ACC112 (cell line): Measurements from ENCODE around the gene KCNN3.

Source experiments
- H2AFZ ChIP-seq: fragments of 200-600 bp; sonication (generic); one replicate; pipeline ENCODE4 v1.6.0; 2017; ENCODE audit warnings: antibody characterized with exemption, low read length; ENCODE audit not compliant: unreplicated experiment
- H3K27ac ChIP-seq: fragments of 200-600 bp; sonication (generic); 2 replicates; pipeline ENCODE4 v1.5.1; 2014; ENCODE audit warnings: low read depth, mild to moderate bottlenecking, antibody characterized with exemption, low read length, moderate library complexity
- H3K27me3 ChIP-seq: fragments of 200-600 bp; sonication (generic); 2 replicates; pipeline ENCODE4 v1.6.1; 2014; ENCODE audit warnings: mild to moderate bottlenecking, antibody characterized with exemption, low read length, moderate library complexity, mixed read lengths; ENCODE audit not compliant: insufficient read depth
- H3K36me3 ChIP-seq: fragments of 200-600 bp; sonication (generic); 2 replicates; pipeline ENCODE4 v1.6.1; 2016; ENCODE audit warnings: mild to moderate bottlenecking, antibody characterized with exemption, low read length, moderate library complexity, mixed read lengths; ENCODE audit not compliant: insufficient read depth
- H3K4me1 ChIP-seq: fragments of 200-600 bp; sonication (generic); one replicate; pipeline ENCODE4 v1.6.1; 2016; ENCODE audit warnings: low read length, mixed read lengths; ENCODE audit not compliant: insufficient read depth, unreplicated experiment, control insufficient read depth
- H3K4me3 ChIP-seq: fragments of 200-600 bp; sonication (generic); 2 replicates; pipeline ENCODE4 v1.5.1; 2014; ENCODE audit warnings: mild to moderate bottlenecking, low read depth, low read length
- H3K79me2 ChIP-seq: fragments of 200-600 bp; sonication (generic); one replicate; pipeline ENCODE4 v1.6.0; 2016; ENCODE audit warnings: low read length; ENCODE audit not compliant: control insufficient read depth, unreplicated experiment, insufficient read depth

Gene KCNN3

DNA sequence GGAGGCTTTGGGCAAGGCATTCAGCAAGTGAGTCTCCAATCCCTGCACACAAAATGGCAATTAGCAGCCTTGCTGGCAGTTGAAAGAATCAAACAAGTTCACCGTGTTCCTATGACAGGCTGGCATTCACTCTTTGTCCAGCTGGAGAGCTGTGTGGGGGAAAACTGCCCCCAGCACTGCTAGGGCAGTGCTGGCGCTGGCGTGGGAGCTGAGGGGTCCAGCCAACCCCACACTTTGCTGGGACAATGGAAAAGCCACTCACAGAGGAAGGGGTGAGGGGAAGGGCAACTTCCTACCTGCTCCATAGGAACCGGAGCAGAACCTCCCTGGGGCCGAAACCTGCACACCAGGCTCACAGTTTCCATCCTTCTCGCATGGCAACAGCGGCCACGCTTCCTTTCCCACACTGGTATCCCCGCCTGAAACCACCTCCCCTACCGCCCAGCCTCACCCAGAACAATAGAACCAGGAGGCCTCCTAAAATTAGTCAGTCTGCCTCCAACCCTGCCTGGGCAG is 26.7 kb upstream of the KCNN3 start:
- Histone ChIP-seq H3K27me3 (peaks cover 15% of the 10 kb centered on the region), H3K4me1 (no peaks in the 10 kb centered on the region), H3K36me3 (no peaks in the 10 kb centered on the region), H2AFZ (no peak overlapping the region), H3K27ac (no peak overlapping the region), H3K79me2 (no peaks in the 10 kb centered on the region), H3K4me3 (no peak overlapping the region)

GRCh38 chr1:154895798-154896197 is 25.7 kb upstream of the KCNN3 start:
- H3K4me1 ChIP-seq, result no peaks in the 10 kb centered on the region
- H2AFZ ChIP-seq, result no peak overlapping the region
- no peaks in the 10 kb centered on the region for H3K79me2 ChIP-seq
- H3K27me3 ChIP-seq, result peaks cover 22% of the 10 kb centered on the region
- H3K4me3 ChIP-seq, result no peak overlapping the region
- H3K36me3 ChIP-seq, result no peaks in the 10 kb centered on the region
- no peak overlapping the region for H3K27ac ChIP-seq

DNA sequence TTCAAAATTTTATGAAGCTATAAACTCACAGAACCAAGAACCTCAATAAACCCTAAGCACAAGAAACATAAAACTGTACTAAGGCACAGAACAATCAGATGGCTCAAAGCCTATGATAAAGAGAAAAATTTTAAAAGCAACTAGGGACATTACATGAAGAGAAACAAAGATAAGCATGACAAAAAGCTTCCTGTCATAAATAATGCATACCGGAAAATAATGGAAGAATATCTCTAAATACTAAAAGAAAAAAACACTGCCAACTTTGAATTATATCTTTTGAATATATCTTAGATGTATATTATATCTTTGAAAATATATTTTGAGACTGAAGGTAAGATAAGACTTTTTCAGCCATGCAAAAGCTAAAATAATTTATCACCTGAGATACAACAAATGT is 21.4 kb upstream of the KCNN3 start:
- Histone ChIP-seq H3K4me3 (no peak overlapping the region), H3K27ac (no peak overlapping the region), H3K79me2 (no peaks in the 10 kb centered on the region), H3K4me1 (no peaks in the 10 kb centered on the region), H3K27me3 (peaks cover 48% of the 10 kb centered on the region), H3K36me3 (no peaks in the 10 kb centered on the region), H2AFZ (no peak overlapping the region)

DNA sequence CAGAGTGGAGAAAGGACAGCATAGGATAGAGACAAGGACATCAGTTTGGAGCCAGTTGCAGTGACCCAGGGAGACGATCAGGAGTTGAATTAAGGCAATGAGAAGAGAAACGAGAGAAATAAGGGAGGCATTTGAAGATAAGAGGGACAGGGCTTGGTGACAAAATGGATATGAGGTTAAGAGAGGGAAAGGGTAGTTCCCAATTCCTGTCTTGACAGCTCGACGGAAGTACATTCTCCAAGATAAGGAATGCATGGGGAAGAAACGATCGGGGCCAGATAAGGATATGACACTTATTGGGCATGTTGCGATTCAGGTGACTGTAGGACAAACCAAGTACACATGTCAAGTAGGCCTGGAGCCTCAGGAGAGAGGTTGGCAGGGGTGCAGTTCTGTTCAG is 18.7 kb upstream of the KCNN3 start:
- Histone ChIP-seq H3K36me3 (no peaks in the 10 kb centered on the region), H3K4me3 (no peak overlapping the region), H3K27me3 (peaks cover 33% of the 10 kb centered on the region), H3K4me1 (no peaks in the 10 kb centered on the region), H3K27ac (no peak overlapping the region), H3K79me2 (no peaks in the 10 kb centered on the region), H2AFZ (no peak overlapping the region)

DNA sequence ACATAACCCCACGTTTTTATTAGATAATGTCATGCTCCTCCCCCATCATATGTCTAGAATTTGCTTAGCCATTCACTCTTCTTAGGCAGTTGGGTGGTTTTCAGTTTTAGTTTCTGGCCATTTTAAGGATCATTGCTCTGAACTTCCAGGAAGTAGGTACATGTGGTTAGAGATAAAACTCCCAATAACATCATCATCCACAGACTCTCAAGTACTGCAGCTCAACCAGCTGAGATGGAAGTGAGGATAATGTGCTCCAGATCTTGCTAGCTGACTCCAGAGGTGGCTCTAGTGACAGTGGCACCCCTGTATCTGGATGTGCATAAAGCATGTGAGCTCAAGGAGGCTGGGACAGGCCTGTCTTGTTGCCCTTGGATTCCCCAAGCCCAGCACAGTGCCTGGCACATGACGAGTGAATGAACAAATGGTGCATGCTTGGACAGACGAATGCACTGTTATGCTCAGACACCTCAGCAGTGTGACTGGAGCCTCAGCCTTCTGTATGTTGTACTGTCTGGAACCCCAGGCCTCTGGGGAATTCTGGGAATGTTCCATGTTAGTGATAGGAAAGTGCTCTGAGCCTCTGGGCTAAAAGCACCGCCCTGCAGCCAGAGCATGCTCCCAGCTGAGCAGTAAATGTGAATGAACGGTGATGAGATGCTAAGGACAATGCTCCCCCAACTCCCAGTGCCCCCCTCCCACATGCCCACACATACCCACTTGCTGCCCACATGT is 16.4 kb upstream of the KCNN3 start:
- Histone ChIP-seq H3K27ac (no peak overlapping the region), H2AFZ (no peak overlapping the region)

DNA sequence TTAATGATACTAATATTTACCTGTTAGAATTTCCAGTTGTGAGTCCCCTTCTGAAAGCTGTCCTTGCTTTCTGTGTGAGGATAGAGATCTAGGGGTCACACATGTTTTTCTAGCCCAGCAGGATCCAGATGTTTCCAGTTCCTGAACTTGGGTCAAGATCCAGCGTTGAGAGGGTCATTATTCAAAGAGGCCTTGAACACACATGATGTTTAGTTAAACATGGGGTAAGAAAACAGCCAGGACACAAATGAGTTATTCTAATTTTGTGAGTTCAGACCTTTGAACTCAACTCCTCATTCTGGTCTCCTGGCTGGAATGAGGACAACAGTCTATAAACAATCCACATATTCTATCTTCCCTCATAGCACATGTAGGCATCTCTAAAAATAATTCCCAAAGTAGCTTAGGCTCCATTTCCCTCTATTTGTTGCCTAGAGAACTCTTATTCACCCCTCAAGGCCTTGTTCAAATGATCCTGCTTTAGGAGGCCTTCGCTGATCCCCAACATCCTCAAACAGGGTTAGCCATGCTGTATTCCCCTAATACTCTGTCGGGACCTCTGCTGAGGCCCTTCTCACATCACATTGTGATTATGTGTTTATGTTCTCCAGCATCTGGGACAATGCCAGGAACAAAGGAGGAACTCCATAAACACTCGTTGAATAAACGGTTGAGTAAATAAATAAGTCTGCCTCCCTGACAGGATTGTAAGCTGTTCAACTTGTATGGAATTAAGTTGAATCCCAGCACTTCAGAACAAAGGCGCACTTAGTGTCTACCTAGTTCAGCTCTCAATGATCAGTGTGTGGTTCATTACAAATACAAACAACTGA is 15.0 kb upstream of the KCNN3 start:
- Histone ChIP-seq H3K27me3 (peaks cover 25% of the 10 kb centered on the region), H3K4me1 (no peaks in the 10 kb centered on the region), H2AFZ (no peak overlapping the region), H3K27ac (no peak overlapping the region), H3K4me3 (no peak overlapping the region), H3K36me3 (no peaks in the 10 kb centered on the region), H3K79me2 (no peaks in the 10 kb centered on the region)

More for the DNA sequence above, 16.4 kb upstream of the KCNN3 start:
- Histone ChIP-seq H3K4me1 (no peaks in the 10 kb centered on the region), H3K27me3 (peaks cover 32% of the 10 kb centered on the region), H3K79me2 (no peaks in the 10 kb centered on the region), H3K4me3 (no peak overlapping the region), H3K36me3 (no peaks in the 10 kb centered on the region)

DNA sequence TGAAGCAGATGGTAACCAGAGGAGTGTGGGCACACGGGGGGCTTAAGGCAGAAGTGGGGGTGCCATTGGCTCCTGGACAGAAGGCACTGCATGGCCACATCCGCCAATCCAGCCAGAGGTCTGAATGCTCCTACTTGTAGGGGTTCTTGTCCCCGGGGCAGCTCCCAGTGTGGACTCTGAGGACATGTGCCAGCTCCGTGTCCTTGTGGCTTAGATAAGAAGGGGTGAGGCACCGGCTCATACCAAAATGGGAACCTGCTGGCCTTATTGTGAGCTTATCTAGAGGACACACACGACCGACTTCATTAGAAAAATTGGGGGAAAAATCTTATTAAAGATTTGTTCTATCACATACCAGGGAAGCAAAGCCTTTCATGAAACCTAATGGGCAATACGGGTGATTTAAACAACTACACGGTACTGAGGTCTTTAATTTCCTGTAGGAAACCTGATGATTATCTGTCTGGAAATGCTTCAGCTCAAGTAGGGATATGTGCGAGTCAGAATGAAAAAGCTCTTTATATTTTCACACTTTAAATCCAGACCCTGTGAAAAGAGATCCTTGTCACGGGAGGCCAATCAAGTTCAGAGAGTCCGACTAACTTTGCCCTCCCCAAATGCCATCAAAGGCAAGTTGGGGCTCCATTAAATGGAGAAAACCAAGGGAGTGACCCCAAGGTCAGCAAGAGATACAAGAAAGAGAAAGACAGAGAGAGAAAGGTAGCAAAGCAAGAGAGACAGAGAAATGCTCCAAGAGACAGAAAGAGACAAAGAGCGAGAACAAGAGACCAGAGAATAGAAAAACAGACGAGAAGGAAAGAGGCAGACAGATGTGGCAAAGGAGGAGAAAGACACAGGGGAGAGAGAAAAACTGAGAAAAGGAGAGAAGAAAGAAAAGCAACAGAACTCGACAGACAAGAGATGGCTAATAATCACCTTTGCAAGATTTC is 14.1 kb upstream of the KCNN3 start:
- no peaks in the 10 kb centered on the region for H3K79me2 ChIP-seq
- H3K4me1 ChIP-seq, result no peaks in the 10 kb centered on the region
- H3K27ac ChIP-seq, result no peak overlapping the region
- no peaks in the 10 kb centered on the region for H3K36me3 ChIP-seq
- H3K4me3 ChIP-seq, result no peak overlapping the region
- no peak overlapping the region for H2AFZ ChIP-seq
- H3K27me3 ChIP-seq, result peaks cover 19% of the 10 kb centered on the region

GRCh38 chr1:154881820-154882535 is 11.9 kb upstream of the KCNN3 start:
- Histone ChIP-seq H3K4me1 (peaks cover 9% of the 10 kb centered on the region), H3K36me3 (no peaks in the 10 kb centered on the region), H3K27ac (no peak overlapping the region), H3K4me3 (no peak overlapping the region), H3K27me3 (no peaks in the 10 kb centered on the region; the same call in none of the 2 replicates), H2AFZ (no peak overlapping the region), H3K79me2 (no peaks in the 10 kb centered on the region)

GRCh38 chr1:154880671-154881070 is 10.6 kb upstream of the KCNN3 start:
- Histone ChIP-seq H3K27me3 (no peaks in the 10 kb centered on the region; the same call in none of the 2 replicates), H3K79me2 (no peaks in the 10 kb centered on the region), H3K4me3 (no peak overlapping the region), H2AFZ (no peak overlapping the region), H3K4me1 (peaks cover 11% of the 10 kb centered on the region), H3K27ac (no peak overlapping the region), H3K36me3 (no peaks in the 10 kb centered on the region)

GRCh38 chr1:154879038-154879421 is 8.9 kb upstream of the KCNN3 start:
- Histone ChIP-seq H3K4me1 (peaks cover 11% of the 10 kb centered on the region), H3K27me3 (no peaks in the 10 kb centered on the region; the same call in none of the 2 replicates)

More at GRCh38 chr1:154879038-154879421, 8.9 kb upstream of the KCNN3 start:
- no peaks in the 10 kb centered on the region for H3K36me3 ChIP-seq
- H3K4me3 ChIP-seq, result no peak overlapping the region
- no peak overlapping the region for H3K27ac ChIP-seq
- no peak overlapping the region for H2AFZ ChIP-seq
- H3K79me2 ChIP-seq, result no peaks in the 10 kb centered on the region
